ENCODE data around the gene CHMP5.

Gene CHMP5

GRCh38 chr9:33264473-33265177 lies at the start of gene CHMP5, which contains the start of gene BAG1:
Gene CHMP5, plus strand, starts transcription at chr9:33265049. Its CDS starts 30 bp downstream, at chr9:33265079.
Gene BAG1, minus strand, starts transcription at chr9:33264708.
- peak; percentile 96 for DNase-seq (ENCODE audit: low read depth, low spot score)
- H3K4me3 ChIP-seq (ENCODE audit: low read depth, low read length) = peak within 1 kb of the TSS; percentile 99
- CTCF ChIA-PET = interaction anchor here (1.2 to 3.1 kb wide), 5 partner anchors 9 to 203 kb away, joined by 3 to 12 read pairs (median 4); no protein-coding TSS in a partner anchor
- POLR2A ChIA-PET = interaction anchor here (0.6 to 1.4 kb wide), 3 partner anchors 25 to 239 kb away, joined by 4 to 5 read pairs (median 5); partner anchors contain the start of genes DNAJA1, NFX1 and SMU1
- TF ChIP-seq CTCF (IDR thresholded peaks at IDR 0.05; ENCODE audit: insufficient read depth, low read length, missing control alignments) = peak; percentile 46

- ChIA-PET CTCF (no interaction called here), POLR2A (no interaction called here)
- no peak overlapping the region for H3K4me3 ChIP-seq (ENCODE audit: low read depth, low read length)
- no peak for DNase-seq (ENCODE audit: low read depth, low spot score)
- TF ChIP-seq CTCF (IDR thresholded peaks at IDR 0.05; ENCODE audit: insufficient read depth, low read length, missing control alignments) = no peak
Observed at GRCh38 chr9:33220681-33221567, 43.9 kb upstream of the CHMP5 start.

- TF ChIP-seq CTCF (IDR thresholded peaks at IDR 0.05; ENCODE audit: insufficient read depth, low read length, missing control alignments) = no peak
- POLR2A ChIA-PET = no interaction called here
- CTCF ChIA-PET = interaction anchor here (0.9 kb wide), 1 partner anchor 11 kb away, joined by 3 read pairs; no protein-coding TSS in a partner anchor
- DNase-seq (ENCODE audit: low read depth, low spot score) = no peak
- no peak overlapping the region for H3K4me3 ChIP-seq (ENCODE audit: low read depth, low read length)
Observed at GRCh38 chr9:33221568-33221884, 43.3 kb upstream of the CHMP5 start.

- no peak for TF ChIP-seq CTCF (IDR thresholded peaks at IDR 0.05; ENCODE audit: insufficient read depth, low read length, missing control alignments)
- ChIA-PET CTCF (interaction anchor here (0.9 to 7.7 kb wide), 2 partner anchors 10 to 144 kb away, joined by 3 to 149 read pairs; partner anchors contain the start of gene SMU1), POLR2A (no interaction called here)
- no peak for DNase-seq (ENCODE audit: low read depth, low spot score)
- H3K4me3 ChIP-seq (ENCODE audit: low read depth, low read length) = no peak overlapping the region
Observed at GRCh38 chr9:33222031-33222430, 42.8 kb upstream of the CHMP5 start.

GRCh38 chr9:33223696-33224095 lies 41.2 kb upstream of the CHMP5 start:
- DNase-seq (ENCODE audit: low read depth, low spot score) = no peak
- no peak overlapping the region for H3K4me3 ChIP-seq (ENCODE audit: low read depth, low read length)
- CTCF ChIA-PET = interaction anchor here (0.8 to 7.7 kb wide), 8 partner anchors 9 to 197 kb away, joined by 3 to 149 read pairs (median 3); partner anchors contain the start of gene SMU1
- POLR2A ChIA-PET = no interaction called here
- no peak for TF ChIP-seq CTCF (IDR thresholded peaks at IDR 0.05; ENCODE audit: insufficient read depth, low read length, missing control alignments)

Data from AG04449 (cell line).